Measurements from ENCODE around the gene EDA.

The EDA gene

GRCh38 chrX:70084592-70085240 is 468.8 kb downstream of the EDA start:
- DNase-seq: no peak

- peak; percentile 60 for DNase-seq
These were observed 472.1 kb downstream of the EDA start for GRCh38 chrX:70087857-70088630.

DNA sequence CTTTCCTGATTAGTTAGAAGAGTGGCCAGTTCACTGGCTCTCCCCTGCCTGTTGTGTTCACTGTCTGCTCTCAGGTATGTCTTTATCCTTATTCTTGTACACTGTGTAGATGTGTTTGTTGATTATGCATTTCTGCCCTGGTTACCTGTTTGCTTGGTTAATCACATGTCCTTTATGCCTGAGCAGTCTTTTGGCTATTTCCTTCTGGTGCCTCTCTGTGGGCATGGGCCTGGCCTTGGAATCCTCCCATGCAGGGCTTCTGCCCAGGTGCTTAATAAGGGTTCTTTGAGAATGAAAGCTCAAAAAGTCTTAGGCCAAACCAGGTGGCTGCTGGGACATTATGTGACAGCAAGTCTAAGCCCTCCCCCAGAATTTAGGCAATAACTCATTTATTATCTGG is 472.8 kb downstream of the EDA start:
- DNase-seq: no peak
